Measurements from ENCODE around the gene CSTPP1. TPM values are rescaled to one million over a fixed set of nuclear protein-coding genes. Genes with fewer than 3 reads are reported as not detected.

Gene CSTPP1
- total RNA-seq, 4 donors from 2014 or later, result 35.3 to 51.9 (median 39.7) TPM

DNA sequence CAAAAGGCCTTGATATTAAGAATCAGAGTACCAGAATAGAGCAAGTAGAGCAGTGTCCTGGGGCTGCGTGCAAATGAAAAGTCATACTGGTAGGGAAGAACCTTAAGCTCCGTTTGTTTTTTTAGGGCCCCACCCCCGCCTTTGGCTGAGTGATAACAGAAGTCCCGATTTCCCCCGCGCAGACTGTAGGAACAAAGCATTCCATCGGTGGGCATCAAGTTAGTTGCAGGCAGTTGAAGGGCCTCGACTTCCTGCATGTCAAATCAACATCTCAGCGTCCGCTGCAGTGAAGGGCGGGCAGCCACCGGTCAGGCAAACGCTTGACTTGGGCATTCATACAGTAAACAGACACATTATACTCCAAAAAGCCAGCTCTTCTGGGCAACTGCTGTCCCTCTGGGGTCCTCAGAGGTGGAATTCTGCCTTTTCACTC is 29.9 kb upstream of the CSTPP1 start:
- no peak overlapping the region for H3K27ac ChIP-seq
- 8 to 16% methylated on average over 13 of the region's 13 CpGs for WGBS, 2 donors
- H3K4me3 ChIP-seq, result no peak overlapping the region
- no peaks in the 10 kb centered on the region for H3K36me3 ChIP-seq
- DNase-seq (ENCODE audit: low spot score in 2 of 2), result no peak
- H3K4me1 ChIP-seq, result peaks cover 0 to 7% (median 3%) of the 10 kb centered on the region in 4 donors
- no peak for TF ChIP-seq POLR2A (IDR thresholded peaks at IDR 0.05)
- no peak for TF ChIP-seq EP300 (IDR thresholded peaks at IDR 0.05)
- no peaks in the 10 kb centered on the region for H3K27me3 ChIP-seq
- H3K9me3 ChIP-seq, result no peaks in the 10 kb centered on the region

DNA sequence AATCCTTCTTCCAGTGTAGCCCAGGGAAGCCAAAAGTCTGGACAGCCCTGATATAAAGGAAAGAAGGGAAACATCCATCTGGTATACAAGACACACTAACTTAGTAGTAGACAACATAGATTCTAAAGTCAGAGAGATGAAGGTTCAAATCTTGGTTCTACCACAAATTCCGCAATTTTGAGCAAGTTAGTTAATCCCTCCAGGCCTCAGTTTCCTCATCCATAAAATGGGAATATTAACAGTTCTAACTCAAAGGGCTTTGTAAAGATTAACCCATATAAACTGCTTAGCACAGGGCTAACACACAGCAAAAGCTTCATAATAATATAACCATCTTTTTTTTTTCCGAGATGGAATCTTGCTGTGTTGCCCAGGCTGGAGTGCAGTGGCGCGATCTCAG is 29.0 kb upstream of the CSTPP1 start:
- no peaks in the 10 kb centered on the region for H3K9me3 ChIP-seq
- WGBS, 2 donors, result 97 to 98% methylated on average over 4 of the region's 4 CpGs
- no peak for TF ChIP-seq EP300 (IDR thresholded peaks at IDR 0.05)
- TF ChIP-seq, protein P1, sequence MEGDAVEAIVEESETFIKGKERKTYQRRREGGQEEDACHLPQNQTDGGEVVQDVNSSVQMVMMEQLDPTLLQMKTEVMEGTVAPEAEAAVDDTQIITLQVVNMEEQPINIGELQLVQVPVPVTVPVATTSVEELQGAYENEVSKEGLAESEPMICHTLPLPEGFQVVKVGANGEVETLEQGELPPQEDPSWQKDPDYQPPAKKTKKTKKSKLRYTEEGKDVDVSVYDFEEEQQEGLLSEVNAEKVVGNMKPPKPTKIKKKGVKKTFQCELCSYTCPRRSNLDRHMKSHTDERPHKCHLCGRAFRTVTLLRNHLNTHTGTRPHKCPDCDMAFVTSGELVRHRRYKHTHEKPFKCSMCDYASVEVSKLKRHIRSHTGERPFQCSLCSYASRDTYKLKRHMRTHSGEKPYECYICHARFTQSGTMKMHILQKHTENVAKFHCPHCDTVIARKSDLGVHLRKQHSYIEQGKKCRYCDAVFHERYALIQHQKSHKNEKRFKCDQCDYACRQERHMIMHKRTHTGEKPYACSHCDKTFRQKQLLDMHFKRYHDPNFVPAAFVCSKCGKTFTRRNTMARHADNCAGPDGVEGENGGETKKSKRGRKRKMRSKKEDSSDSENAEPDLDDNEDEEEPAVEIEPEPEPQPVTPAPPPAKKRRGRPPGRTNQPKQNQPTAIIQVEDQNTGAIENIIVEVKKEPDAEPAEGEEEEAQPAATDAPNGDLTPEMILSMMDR (IDR thresholded peaks at IDR 0.05), result no peak
- no peak for TF ChIP-seq POLR2A (IDR thresholded peaks at IDR 0.05)
- DNase-seq (ENCODE audit: low spot score in 2 of 2), result no peak
- H3K27ac ChIP-seq, result no peak overlapping the region
- H3K4me3 ChIP-seq, result no peak overlapping the region
- no peaks in the 10 kb centered on the region for H3K27me3 ChIP-seq
- peaks cover 0 to 11% (median 3%) of the 10 kb centered on the region in 4 donors for H3K4me1 ChIP-seq
- H3K36me3 ChIP-seq, result no peaks in the 10 kb centered on the region

DNA sequence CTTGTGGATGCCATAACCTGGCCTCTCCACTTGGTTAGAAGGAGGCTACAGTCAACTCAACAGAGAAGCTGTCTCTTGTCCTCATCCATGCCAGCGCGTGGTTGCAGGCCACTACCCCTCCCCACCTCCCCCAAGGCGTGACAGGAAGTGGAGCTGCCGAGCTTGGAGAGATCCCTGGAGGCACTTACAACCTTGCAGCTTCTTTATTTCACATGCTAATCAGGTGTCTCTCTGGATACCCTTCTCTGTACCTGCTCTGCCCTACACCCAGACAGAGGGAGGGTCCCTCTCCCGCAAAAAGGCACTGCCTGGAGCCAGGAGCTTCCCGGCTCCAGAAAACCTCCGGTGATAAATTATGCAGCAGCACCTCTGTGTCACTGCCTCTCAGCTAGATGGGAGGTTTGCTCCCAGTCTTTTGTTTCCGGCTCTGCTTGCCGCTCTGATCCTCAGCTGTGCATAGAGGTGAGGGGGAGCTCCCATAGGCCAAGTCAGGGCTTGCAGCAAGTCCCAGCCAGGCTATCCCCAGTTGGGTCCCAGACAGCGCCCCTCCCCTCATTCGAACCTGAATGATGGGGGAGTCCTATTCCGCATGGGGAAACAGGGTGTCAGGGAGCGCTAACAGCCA is 23.9 kb upstream of the CSTPP1 start:
- no peak for DNase-seq (ENCODE audit: low spot score in 2 of 2)
- H3K36me3 ChIP-seq, result no peaks in the 10 kb centered on the region
- H3K4me3 ChIP-seq, result no peak overlapping the region
- WGBS, 2 donors, result 47 to 50% methylated on average over 13 of the region's 13 CpGs
- H3K9me3 ChIP-seq, result no peaks in the 10 kb centered on the region
- peaks cover 0 to 40% (median 7%) of the 10 kb centered on the region in 4 donors for H3K4me1 ChIP-seq
- H3K27ac ChIP-seq, result no peak overlapping the region
- H3K27me3 ChIP-seq, result peaks cover 0 to 13% of the 10 kb centered on the region in 2 donors
- TF ChIP-seq, protein P1 (IDR thresholded peaks at IDR 0.05), result no peak
- no peak for TF ChIP-seq POLR2A (IDR thresholded peaks at IDR 0.05)
- no peak for TF ChIP-seq EP300 (IDR thresholded peaks at IDR 0.05)

DNA sequence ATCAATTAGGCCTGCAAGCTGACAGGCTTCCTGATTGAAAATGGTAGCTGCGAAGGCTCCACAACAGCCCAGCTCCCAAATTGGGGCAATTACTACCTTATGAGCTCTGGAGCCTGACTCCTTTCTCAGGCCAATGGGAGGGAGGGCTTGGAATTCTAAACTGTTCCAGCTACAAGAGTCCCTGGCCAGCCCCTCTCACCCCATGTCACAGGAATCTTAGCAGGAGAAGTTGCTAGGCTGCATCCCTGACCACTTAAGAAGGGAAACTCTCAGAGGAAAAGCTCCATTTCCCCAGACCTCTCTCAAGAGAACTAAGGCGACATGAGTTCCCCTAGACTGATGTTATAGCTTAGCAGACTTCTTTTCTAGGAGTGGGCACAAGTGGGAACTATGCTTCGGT is 23.1 kb upstream of the CSTPP1 start:
- Histone ChIP-seq H3K27me3 (peaks cover 0 to 17% of the 10 kb centered on the region in 2 donors), H3K4me1 (peaks cover 0 to 45% (median 11%) of the 10 kb centered on the region in 4 donors), H3K27ac (no peak overlapping the region), H3K36me3 (no peaks in the 10 kb centered on the region), H3K4me3 (no peak overlapping the region), H3K9me3 (no peaks in the 10 kb centered on the region)
- no peak for TF ChIP-seq EP300 (IDR thresholded peaks at IDR 0.05)
- TF ChIP-seq POLR2A (IDR thresholded peaks at IDR 0.05), result no peak
- TF ChIP-seq, protein P1 (IDR thresholded peaks at IDR 0.05), result no peak
- WGBS, 2 donors, result 75 to 83% methylated on average over 3 of the region's 3 CpGs
- DNase-seq (ENCODE audit: low spot score in 2 of 2), result no peak

DNA sequence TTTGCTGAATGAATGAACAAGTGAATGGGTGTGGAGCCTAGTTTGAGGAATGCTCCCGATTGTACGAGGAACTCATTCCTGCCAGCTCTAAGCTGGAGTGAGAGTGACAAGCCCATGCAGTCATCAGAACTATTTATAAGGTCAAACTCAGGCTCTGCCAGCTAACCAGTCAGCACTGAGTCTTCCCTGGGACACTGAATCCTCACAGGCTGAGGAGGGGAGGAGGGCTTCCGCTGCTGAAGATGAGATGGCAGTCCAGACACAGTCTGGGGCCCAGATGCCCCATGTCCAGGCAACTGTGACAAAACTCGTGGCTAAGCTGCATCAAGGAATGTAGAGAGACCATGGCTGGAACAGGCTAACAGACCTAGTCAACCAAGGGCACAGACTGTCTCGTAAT is 22.2 kb upstream of the CSTPP1 start:
- Histone ChIP-seq H3K36me3 (no peaks in the 10 kb centered on the region), H3K4me1 (peaks cover 0 to 53% (median 14%) of the 10 kb centered on the region in 4 donors), H3K27me3 (peaks cover 0 to 17% of the 10 kb centered on the region in 2 donors), H3K4me3 (no peak overlapping the region), H3K9me3 (no peaks in the 10 kb centered on the region), H3K27ac (no peak overlapping the region)
- 33 to 37% methylated on average over 5 of the region's 5 CpGs for WGBS, 2 donors
- TF ChIP-seq, protein P1 (IDR thresholded peaks at IDR 0.05), result no peak
- TF ChIP-seq POLR2A (IDR thresholded peaks at IDR 0.05) (no peak), EP300 (IDR thresholded peaks at IDR 0.05) (no peak)
- no peak for DNase-seq (ENCODE audit: low spot score in 2 of 2)

All from tibial nerve (tissue), 4 donors.